Lung (tissue), 12 donors: Measurements from ENCODE around the gene ATP2B2. TPM values are rescaled to one million over a fixed set of nuclear protein-coding genes. Genes with fewer than 3 reads are reported as not detected.

Source experiments
- ATAC-seq: fragments of 200-7000 bp; cut with Tn5 transposase; one replicate; pipeline ENCODE4 v1.9.1; 2020; ENCODE audit warnings: moderate number of reproducible peaks; ENCODE audit not compliant: insufficient read depth, low FRiP score
- DNase-seq, 3 donors: peaks; one replicate each; pipeline ENCODE4 v3.0.0-alpha.2; 2013 to 2017
- H3K27ac ChIP-seq, 2 donors: one replicate each; pipeline ENCODE4 v1.5.1; 2013; ENCODE audit warnings: mild to moderate bottlenecking in 2 of 2, moderate library complexity in 2 of 2, control low read depth in 1 of 2, inconsistent platforms in 1 of 2, low read depth in 1 of 2, low read length in 1 of 2
- H3K27me3 ChIP-seq, 3 donors: one replicate each; pipeline ENCODE4 v1.5.1; 2013; ENCODE audit warnings: low read length in 2 of 3; ENCODE audit not compliant: control insufficient read depth in 3 of 3, insufficient read depth in 3 of 3
- H3K36me3 ChIP-seq, 4 donors: one replicate each; pipeline ENCODE4 v1.5.1; 2013; ENCODE audit warnings: low read length in 4 of 4, mild to moderate bottlenecking in 1 of 4, moderate library complexity in 1 of 4; ENCODE audit not compliant: control insufficient read depth in 4 of 4, insufficient read depth in 4 of 4
- H3K4me1 ChIP-seq, 5 donors: one replicate each; pipeline ENCODE4 v1.5.1; 2013; ENCODE audit warnings: low read length in 5 of 5, mild to moderate bottlenecking in 2 of 5, moderate library complexity in 1 of 5; ENCODE audit not compliant: control insufficient read depth in 5 of 5, insufficient read depth in 5 of 5
- H3K4me3 ChIP-seq: one replicate; pipeline ENCODE4 v1.5.1; 2013; ENCODE audit warnings: mild to moderate bottlenecking, control low read depth, moderate library complexity
- H3K9ac ChIP-seq, 2 donors: one replicate each; pipeline ENCODE4 v1.5.1; 2013; ENCODE audit warnings: low read length in 2 of 2, control low read depth in 1 of 2; ENCODE audit not compliant: insufficient read depth in 1 of 2
- H3K9me3 ChIP-seq, 4 donors: one replicate each; pipeline ENCODE4 v1.5.1; 2013; ENCODE audit warnings: low read length in 3 of 4, mild to moderate bottlenecking in 1 of 4, moderate library complexity in 1 of 4; ENCODE audit not compliant: control insufficient read depth in 4 of 4, insufficient read depth in 3 of 4
- CTCF ChIP-seq: IDR thresholded peaks from 2 replicates; pipeline ENCODE4 v1.5.1; 2012; ENCODE audit warnings: mild to moderate bottlenecking; ENCODE audit errors: control extremely low read depth, extremely low read depth
- WGBS, 2 donors: extraction: QIAGEN DNeasy Blood & Tissue Kit; methylation state at CpG; one replicate each; pipeline ENCODE4 v1.1.7; 2013; 5-methylcytosine and 5-hydroxymethylcytosine counted together
- polyA plus RNA-seq, 2 donors: library from polyadenylated mRNA; stranded (reverse); fragments of 200-250 nt; gene quantifications; one replicate each; pipeline ENCODE4 v1.2.1, GENCODE V29; 2013
- total RNA-seq, 2 donors: library from RNA; depleted of rRNA in 1 of 2; stranded (reverse); fragments of >200 nt in 1 of 2; gene quantifications; one replicate each; pipeline ENCODE4 v1.2.1, GENCODE V29; 2014 to 2021
- donor health status: control.
- donor health status: control.
- donor health status: Bipolar disorder and iron deficiency.
- donor health status: healthy.
- donor health status: DM: yes; HTN: yes; CAD: no.

Gene ATP2B2
- total and polyA plus RNA-seq, 4 donors: 0.06 TPM; not detected in 3

GRCh38 chr3:10459954-10460754 lies 45.2 kb downstream of the ATP2B2 start:
- H3K27me3 ChIP-seq: peaks cover 0 to 3% (median 0%) of the 10 kb centered on the region in 3 donors
- H3K9me3 ChIP-seq: peaks cover 0 to 4% (median 0%) of the 10 kb centered on the region in 4 donors
- no peak overlapping the region for H3K4me3 ChIP-seq
- no peaks in the 10 kb centered on the region for H3K4me1 ChIP-seq
- no peak for TF ChIP-seq CTCF
- DNase-seq (peak; percentile 72 to 79 (median 79)), ATAC-seq (peak; percentile 22)
- H3K9ac ChIP-seq: no peak overlapping the region
- H3K36me3 ChIP-seq: no peaks in the 10 kb centered on the region
- WGBS, 2 donors: 35 to 44% methylated on average over 5 of the region's 5 CpGs
- no peak overlapping the region for H3K27ac ChIP-seq

GRCh38 chr3:10457560-10457959 lies 47.8 kb downstream of the ATP2B2 start:
- WGBS, 2 donors: 23 to 38% methylated on average over 3 of the region's 3 CpGs
- TF ChIP-seq CTCF: no peak
- Histone ChIP-seq H3K36me3 (no peaks in the 10 kb centered on the region), H3K9ac (no peak overlapping the region), H3K4me1 (no peaks in the 10 kb centered on the region), H3K27ac (no peak overlapping the region), H3K27me3 (peaks cover 0 to 3% (median 0%) of the 10 kb centered on the region in 3 donors), H3K4me3 (no peak overlapping the region), H3K9me3 (peaks cover 0 to 4% (median 0%) of the 10 kb centered on the region in 4 donors)
- DNase-seq (no peak), ATAC-seq (no peak)

- TF ChIP-seq CTCF: no peak
- Histone ChIP-seq H3K4me3 (no peak overlapping the region), H3K36me3 (no peaks in the 10 kb centered on the region), H3K9ac (no peak overlapping the region), H3K27me3 (peaks cover 0 to 3% (median 0%) of the 10 kb centered on the region in 3 donors), H3K27ac (no peak overlapping the region), H3K9me3 (peaks cover 0 to 4% (median 0%) of the 10 kb centered on the region in 4 donors), H3K4me1 (no peaks in the 10 kb centered on the region)
- WGBS, 2 donors: 52 to 71% methylated on average over 2 of the region's 2 CpGs
- no peak for DNase-seq
- ATAC-seq: no peak
Observed at GRCh38 chr3:10456981-10457380, 48.4 kb downstream of the ATP2B2 start.
